HL-60 (cell line): ENCODE results near the gene CDS2.

Experiments
- GABPA ChIP-seq: IDR thresholded peaks from 2 replicates; pipeline ENCODE4 v1.6.1; 2012; ENCODE audit warnings: low read depth
- POLR2AphosphoS5 ChIP-seq: IDR thresholded peaks from 2 replicates; pipeline ENCODE4 v1.6.1; 2012; ENCODE audit warnings: low read depth
- TF ChIP-seq, protein P1 (sequence below): IDR thresholded peaks from one replicate; pipeline ENCODE4 v1.5.1; 2011; ENCODE audit warnings: low read length, control low read depth, inconsistent platforms; ENCODE audit not compliant: insufficient read depth

DNA sequence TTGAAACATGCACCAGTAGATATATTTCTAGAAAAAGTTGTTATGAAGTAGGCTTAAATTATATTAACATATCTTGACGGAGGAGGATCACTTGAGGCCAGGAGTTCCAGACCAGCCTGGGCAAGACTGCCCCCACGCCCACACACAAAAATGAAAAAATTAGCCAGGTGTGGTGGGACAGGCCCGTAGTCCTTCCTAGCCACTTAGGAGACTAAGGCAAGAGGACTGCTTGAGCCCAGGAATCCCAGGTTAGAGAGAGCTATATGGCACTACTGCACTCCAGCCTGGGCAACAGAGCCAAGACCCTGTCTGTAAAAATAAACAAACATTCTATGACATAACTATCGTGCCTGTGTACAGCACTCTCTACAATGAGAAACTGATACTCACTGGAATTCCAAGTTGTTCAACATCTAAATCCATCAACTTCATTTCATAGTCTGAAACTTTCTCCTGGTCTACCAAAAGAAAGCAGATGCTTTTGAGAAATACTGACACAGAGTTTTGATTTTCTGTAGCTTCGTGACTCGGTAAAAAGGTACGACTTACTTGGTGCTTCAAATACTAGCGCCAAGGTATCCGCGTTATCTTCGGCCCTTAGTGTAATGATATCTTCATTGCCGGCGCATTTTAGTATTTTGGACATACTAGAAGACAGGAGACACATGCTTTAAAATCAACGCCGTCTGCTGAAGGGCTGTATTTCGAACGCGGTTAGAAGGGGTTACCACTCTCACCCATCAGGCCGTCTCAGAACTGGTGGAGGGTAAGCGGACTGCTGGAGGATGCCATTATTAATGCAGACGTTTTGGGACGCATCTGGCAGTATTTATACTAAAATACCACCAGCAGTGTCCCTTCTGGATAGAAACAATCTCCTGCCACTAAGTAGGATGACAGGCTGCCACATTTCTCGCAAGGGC, 8.3 kb upstream of the CDS2 start:
- TF ChIP-seq, protein P1, sequence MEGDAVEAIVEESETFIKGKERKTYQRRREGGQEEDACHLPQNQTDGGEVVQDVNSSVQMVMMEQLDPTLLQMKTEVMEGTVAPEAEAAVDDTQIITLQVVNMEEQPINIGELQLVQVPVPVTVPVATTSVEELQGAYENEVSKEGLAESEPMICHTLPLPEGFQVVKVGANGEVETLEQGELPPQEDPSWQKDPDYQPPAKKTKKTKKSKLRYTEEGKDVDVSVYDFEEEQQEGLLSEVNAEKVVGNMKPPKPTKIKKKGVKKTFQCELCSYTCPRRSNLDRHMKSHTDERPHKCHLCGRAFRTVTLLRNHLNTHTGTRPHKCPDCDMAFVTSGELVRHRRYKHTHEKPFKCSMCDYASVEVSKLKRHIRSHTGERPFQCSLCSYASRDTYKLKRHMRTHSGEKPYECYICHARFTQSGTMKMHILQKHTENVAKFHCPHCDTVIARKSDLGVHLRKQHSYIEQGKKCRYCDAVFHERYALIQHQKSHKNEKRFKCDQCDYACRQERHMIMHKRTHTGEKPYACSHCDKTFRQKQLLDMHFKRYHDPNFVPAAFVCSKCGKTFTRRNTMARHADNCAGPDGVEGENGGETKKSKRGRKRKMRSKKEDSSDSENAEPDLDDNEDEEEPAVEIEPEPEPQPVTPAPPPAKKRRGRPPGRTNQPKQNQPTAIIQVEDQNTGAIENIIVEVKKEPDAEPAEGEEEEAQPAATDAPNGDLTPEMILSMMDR: no peak
- TF ChIP-seq POLR2AphosphoS5 (no peak), GABPA (no peak)
